IMR-90 (cell line): ENCODE results near the gene MRPS35. TPM values are rescaled to one million over a fixed set of nuclear protein-coding genes. Genes with fewer than 3 reads are reported as not detected.

Source experiments
- microRNA-seq, 2 experiments: library from miRNA; stranded (forward) in 1 of 2; unstranded in 1 of 2; fragments of 10-50 nt in 1 of 2; fragments of <30 nt in 1 of 2; gene quantifications in 1 of 2; microRNA quantifications in 1 of 2; one replicate each; pipeline versions ENCODE3 to v1.1.0; 2013 to 2020; ENCODE audit not compliant: insufficient read depth in 1 of 2, insufficient read length in 1 of 2, unreplicated experiment in 1 of 2
- polyA plus RNA-seq, 3 experiments: library from polyadenylated mRNA; depleted of rRNA; stranded (reverse); fragments of >200 nt; gene quantifications; 2 replicates each; pipeline ENCODE4 v1.2.3, GENCODE V29; 2012; ENCODE audit warnings: low replicate concordance in 1 of 3
- small RNA-seq, 5 experiments: library from RNA; depleted of rRNA; stranded (forward); fragments of <200 nt; gene quantifications; one replicate each; pipeline ENCODE3, GENCODE V24; 2012
- total RNA-seq: library from RNA; depleted of rRNA; stranded (reverse); fragments of >200 nt; gene quantifications from 2 replicates; pipeline ENCODE4 v1.2.3, GENCODE V29; 2012; rRNA removed

MRPS35 gene
- total and polyA plus RNA-seq, 2 of the 4 experiments (the other 2 are of a cell fraction): 27.4 to 40.1 TPM

Small RNA genes lying within 50 kb of the gene (microRNA-seq; reads per million reads assigned to microRNA genes)
- gene RF00019 (ENCODE audit: insufficient read depth, insufficient read length): not detected

Small RNA genes lying within 50 kb of the gene (small RNA-seq; reads per million reads assigned to genes)
- 0 reads per million in 5 experiments for gene RF00019

Other genes starting within 250 kb of the MRPS35 start
- gene PPFIBP1, start 186.6 kb upstream of the MRPS35 start, total RNA-seq: 72.2 and 78.6 TPM in 2 replicates
- 27.5 and 30.4 TPM in 2 replicates for gene PPFIBP1, start 186.6 kb upstream of the MRPS35 start, polyA plus RNA-seq (2012; rRNA removed)
- gene REP15, start 14.4 kb upstream of the MRPS35 start, total RNA-seq: 2.2 and 2.5 TPM in 2 replicates
- 0.48 and 0.75 TPM in 2 replicates for gene REP15, start 14.4 kb upstream of the MRPS35 start, polyA plus RNA-seq (2012; rRNA removed)
- 28.3 and 33.1 TPM in 2 replicates for gene KLHL42, start 69.4 kb downstream of the MRPS35 start, total RNA-seq
- 16.0 and 16.7 TPM in 2 replicates for gene KLHL42, start 69.4 kb downstream of the MRPS35 start, polyA plus RNA-seq (2012; rRNA removed)
- not detected in 2 replicates for gene MANSC4, start 69.4 kb downstream of the MRPS35 start, total RNA-seq
- not detected in 2 replicates for gene MANSC4, start 69.4 kb downstream of the MRPS35 start, polyA plus RNA-seq (2012; rRNA removed)